Fibroblast of skin of right quadriceps (primary cell): ENCODE data around the gene SCN1B.
"Not testable (repeated sequence)": the region's sequence is repeated elsewhere in the genome, so short reads cannot be mapped to it uniquely, and the experiment has no call there.

Experiments
- DNase-seq: peaks from one replicate; pipeline ENCODE4 v3.0.0-alpha.2; 2013

SCN1B gene

DNA sequence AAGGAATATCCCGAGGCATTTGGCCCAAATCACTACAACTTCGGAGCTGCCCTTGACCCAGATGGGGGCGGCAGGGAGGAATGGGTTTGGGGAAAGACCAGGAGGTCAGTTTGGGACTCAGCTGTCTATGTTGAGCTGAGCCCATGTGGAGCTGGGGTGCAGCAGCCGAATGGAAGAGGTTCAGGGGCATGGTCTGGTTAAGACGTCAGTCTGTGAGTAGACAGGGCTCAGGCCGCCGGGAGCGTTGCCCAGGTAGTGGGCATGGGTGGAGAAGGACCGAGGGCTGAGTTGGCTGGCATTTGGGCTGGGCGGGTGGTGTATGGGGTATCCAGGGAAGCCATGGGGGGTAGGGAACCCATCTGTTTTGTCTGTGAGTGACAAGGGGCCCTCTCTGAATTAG, 9.3 kb upstream of the SCN1B start:
- no peak for DNase-seq

GRCh38 chr19:35021596-35021995, 8.7 kb upstream of the SCN1B start:
- no peak for DNase-seq

DNA sequence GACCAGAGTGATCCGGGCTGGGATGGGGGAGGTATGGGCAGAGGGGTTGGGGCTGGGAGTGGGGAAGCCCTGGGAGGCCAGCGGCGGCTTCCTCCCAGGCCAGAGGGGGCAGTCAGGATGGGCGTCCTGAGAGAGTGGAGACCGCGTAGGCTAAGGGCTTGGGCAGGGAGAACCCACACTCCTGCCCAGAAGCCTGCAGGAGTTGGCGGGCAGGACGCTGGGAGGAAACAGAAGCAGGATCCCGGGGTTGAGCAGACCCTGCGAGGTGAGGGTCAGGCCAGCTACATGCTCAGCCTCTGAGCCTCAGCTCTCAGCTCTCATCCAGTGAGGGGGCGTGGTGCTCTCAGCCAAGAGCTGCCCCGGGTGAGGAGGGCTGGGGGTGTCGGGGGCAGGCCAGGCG, 7.8 kb upstream of the SCN1B start:
- DNase-seq = no peak

- DNase-seq = no peak
Observed at GRCh38 chr19:35023428-35023827, 6.8 kb upstream of the SCN1B start.

DNA sequence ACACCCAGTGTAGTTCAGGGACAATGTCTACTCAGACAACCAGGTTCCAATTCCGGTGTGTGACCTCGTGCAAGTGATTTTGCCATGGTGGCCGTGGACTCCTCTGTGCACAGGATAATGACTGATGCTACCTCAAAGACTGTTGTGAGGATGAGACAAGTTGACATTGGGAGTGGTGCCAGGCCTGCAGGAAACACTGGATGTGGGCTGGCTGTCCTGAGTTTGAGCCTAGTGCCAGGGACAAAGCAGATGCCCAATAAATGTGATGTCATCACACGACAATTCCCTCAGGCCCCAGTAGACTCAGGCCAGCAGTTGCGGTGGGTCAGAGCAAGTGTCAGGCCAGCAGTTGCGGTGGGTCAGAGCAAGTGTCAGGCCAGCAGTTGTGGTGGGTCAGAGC, 6.2 kb upstream of the SCN1B start:
- DNase-seq = no peak

- DNase-seq = no peak
Observed at GRCh38 chr19:35025969-35026368, 4.3 kb upstream of the SCN1B start.

DNA sequence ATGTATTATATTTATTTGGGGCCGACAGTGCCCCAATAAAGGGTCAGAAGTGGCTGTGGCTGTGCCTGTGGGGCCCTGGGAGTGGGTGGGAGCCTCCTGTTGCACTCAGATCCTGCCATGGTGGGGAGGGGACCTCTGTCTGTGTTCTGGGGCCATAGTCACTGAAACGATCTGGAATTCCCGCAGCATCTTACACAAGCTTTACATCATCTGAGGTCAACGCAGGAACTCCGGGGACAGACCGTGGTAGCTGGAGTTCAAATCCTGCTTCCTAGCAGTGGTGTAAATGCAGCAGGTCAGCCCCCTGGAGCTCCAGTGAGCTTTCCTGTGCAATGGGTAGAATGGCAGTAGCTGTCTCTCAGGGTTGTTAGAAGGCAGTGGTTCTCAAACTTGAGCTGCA, 3.9 kb upstream of the SCN1B start:
- DNase-seq = no peak

DNA sequence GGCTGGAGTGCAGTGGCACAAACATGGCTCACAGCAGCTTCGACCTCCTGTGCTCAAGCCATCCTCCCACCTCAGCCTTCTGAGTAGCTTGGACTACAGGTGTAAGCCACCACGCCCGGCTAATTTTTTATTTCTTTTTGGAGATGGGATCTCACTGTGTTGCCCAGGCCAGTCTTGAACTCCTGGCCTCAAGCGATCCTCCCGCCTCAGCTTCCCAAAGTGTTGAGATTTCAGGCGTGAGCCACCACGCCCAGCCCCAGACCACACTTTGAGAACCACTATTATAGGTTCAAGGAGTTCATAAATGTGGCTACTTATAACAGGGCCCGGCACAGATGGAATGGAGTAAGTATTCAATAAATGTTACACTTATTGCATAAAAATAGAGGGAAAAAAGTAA, 3.3 kb upstream of the SCN1B start:
- no peak for DNase-seq

DNA sequence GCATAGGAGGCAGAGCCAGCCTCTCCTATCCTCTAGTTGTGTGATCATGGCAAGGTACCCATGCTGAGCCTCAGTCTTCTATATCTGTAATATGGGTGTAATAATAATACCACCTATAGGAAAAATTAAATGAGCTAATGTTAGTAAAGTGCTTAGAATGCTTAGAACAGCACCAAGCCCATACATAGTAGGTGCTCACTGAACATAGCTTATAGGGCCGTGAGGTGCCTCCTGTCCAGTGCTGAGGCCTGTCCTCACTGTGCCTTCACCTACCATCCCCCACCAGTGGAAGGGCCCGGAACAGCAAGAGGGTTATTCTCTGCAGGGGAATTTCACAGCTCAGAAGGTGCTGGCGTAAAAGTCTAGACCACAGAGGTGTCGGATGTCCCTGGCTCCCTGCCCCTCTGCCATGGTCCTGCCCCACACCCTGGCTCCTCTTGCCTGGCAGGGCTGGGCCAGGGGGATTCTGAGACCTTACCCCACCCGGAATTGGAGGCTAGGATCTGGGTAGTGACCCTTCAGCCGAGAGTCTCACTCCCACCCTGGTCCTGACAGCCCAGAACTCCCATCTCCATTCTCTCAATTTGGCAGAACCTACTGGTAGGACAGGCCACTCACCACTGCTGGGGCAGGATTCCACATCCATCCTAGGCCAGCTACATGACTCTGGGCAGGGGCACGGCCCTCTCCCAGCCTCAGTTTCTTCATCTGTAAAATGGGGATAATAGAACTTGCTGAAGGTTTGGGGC, 2.2 kb upstream of the SCN1B start:
- DNase-seq = peak; percentile 22

GRCh38 chr19:35028600-35028885, 1.7 kb upstream of the SCN1B start:
- DNase-seq = not testable (repeated sequence)

DNA sequence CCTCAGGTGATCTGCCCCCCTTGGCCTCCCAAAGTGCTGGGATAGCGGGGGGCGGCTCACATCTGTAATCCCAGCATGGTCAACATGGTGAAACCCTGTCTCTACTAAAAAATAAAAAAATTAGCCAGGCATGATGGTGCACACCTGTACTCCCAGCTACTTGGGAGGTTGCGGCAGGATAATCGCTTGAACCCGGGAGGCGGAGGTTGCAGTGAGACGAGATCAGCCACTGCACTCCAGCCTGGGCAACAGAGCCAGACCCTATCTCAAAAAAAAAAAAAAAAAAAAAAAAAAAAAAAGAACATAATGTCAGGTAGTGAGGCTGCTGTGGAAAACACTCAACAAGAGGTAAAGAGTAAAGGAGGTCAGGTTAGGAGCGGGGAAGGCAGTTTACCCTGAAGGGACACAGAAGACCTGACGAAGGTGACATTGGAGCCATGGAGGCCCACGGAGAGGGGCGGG, 964 bp upstream of the SCN1B start:
- not testable (repeated sequence) for DNase-seq

GRCh38 chr19:35029737-35030256, 473 bp upstream of the SCN1B start:
- no peak for DNase-seq

DNA sequence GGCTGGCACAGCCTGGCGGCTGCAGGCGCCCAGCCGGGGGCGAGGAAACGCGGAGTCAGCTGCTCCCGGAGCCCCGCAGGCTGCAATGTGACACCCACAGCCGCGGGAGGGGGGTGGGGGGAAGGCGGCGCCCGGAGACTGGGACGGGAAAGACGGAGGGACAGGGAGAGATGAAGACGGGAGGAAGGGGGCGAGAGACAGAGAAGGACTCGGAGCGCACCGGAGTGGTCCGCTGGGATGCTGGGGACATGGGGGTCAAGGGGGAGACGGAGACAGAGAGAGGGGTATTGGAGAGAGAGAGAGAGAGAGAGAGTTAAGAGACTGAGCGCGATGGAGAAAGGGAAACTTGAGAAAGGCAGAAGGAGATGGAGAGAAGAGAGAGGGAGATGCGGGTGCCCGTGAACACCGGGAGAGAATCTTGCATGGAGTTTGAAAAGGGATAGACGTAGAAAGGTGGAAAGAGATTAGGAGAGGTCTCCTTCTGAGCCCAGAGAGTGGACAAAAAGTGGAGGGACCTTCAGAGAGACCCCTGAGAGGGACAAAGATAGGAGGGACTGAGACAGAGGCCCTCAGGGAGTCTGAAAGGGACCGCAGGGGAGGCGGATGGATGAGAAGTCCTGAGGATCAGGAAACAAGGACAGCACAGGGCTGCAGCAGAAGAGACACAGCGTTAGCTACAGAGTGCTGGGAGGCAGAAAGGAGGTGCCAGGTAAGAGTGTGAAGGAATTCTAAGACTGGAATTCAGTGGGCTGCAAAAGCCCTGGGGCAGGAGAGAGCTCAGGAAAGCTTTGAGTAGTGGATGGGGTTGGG, 1.0 kb downstream of the SCN1B start:
- peak; percentile 39 for DNase-seq

GRCh38 chr19:35032356-35032865, 2.1 kb downstream of the SCN1B start:
- no peak for DNase-seq

- no peak for DNase-seq
Observed at GRCh38 chr19:35033067-35034004, 3.1 kb downstream of the SCN1B start.

- no peak for DNase-seq
Observed at GRCh38 chr19:35034005-35034502, 3.8 kb downstream of the SCN1B start.

GRCh38 chr19:35034588-35035382, 4.5 kb downstream of the SCN1B start:
- no peak for DNase-seq

DNA sequence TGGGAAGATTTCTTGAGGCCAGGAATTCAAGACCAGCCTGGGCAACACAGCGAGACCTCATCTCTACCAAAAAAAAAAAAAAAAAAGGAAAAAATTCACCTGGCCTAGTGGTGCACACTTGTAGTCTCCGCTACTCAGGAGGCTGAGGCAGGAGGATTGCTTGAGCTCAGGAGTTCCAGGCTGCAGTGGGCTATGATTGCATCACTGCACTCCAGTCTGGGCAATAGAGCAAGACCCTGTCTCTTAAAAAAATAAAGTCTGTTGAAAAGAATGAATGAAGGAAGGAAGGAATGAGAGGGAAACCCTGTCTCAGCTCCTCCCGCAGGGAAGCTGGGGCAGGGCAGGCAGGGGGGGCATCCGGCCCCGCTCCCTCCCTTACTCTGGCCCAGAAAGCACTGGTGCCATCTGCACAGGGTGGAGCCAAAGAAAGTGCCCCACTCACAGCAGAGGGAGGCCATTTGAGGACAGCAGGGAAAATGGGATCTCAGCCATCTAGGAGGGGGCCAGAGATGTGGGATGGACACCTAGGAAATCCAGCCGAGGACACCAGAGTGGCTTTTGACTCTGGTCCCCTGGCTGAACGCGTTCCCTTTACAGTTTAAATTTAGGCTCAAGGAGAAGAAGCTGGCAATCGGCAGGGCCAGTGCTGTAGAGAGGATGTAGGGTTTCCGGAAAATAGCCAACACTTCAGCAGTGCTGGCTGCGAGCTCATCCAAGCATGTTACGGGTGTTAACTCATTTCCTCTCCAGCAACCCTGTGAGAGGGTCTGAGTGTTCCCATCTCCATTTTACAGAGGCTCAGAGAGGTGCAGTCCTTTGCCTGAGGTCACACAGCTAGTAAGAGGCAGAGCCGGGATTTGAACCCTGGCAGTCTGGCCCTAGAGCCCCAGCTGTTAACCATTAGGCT, 7.7 kb downstream of the SCN1B start:
- DNase-seq = no peak

GRCh38 chr19:35038623-35039512, 8.6 kb downstream of the SCN1B start:
- peak; percentile 41 for DNase-seq
